ENCODE data around the gene FILIP1L.

The FILIP1L gene

GRCh38 chr3:100069472-100069871 is 44.8 kb downstream of the FILIP1L start:
- H3K4me3 ChIP-seq (ENCODE audit: low read depth, low read length) = no peak overlapping the region
- TF ChIP-seq CTCF (IDR thresholded peaks at IDR 0.05; ENCODE audit: borderline replicate concordance, insufficient read depth, low read depth, low read length) = no peak

- peak; percentile 74; the same call in 1 of the 2 replicates for TF ChIP-seq CTCF (IDR thresholded peaks at IDR 0.05; ENCODE audit: borderline replicate concordance, insufficient read depth, low read depth, low read length)
- no peak overlapping the region for H3K4me3 ChIP-seq (ENCODE audit: low read depth, low read length)
These were observed 45.5 kb downstream of the FILIP1L start for GRCh38 chr3:100068826-100069225.

- TF ChIP-seq CTCF (IDR thresholded peaks at IDR 0.05; ENCODE audit: borderline replicate concordance, insufficient read depth, low read depth, low read length) = no peak
These were observed 46.7 kb downstream of the FILIP1L start for GRCh38 chr3:100067589-100067988.

GRCh38 chr3:100063929-100064461 is 50.3 kb downstream of the FILIP1L start:
- H3K4me3 ChIP-seq (ENCODE audit: low read depth, low read length) = no peak overlapping the region
- no peak for TF ChIP-seq CTCF (IDR thresholded peaks at IDR 0.05; ENCODE audit: borderline replicate concordance, insufficient read depth, low read depth, low read length)

More at GRCh38 chr3:100067589-100067988, 46.7 kb downstream of the FILIP1L start:
- no peak overlapping the region for H3K4me3 ChIP-seq (ENCODE audit: low read depth, low read length)

GRCh38 chr3:100062665-100063064 is 51.6 kb downstream of the FILIP1L start:
- no peak for TF ChIP-seq CTCF (IDR thresholded peaks at IDR 0.05; ENCODE audit: borderline replicate concordance, insufficient read depth, low read depth, low read length)

GRCh38 chr3:100060685-100061484 is 53.4 kb downstream of the FILIP1L start:
- TF ChIP-seq CTCF (IDR thresholded peaks at IDR 0.05; ENCODE audit: borderline replicate concordance, insufficient read depth, low read depth, low read length) = no peak
- no peak overlapping the region for H3K4me3 ChIP-seq (ENCODE audit: low read depth, low read length)

More at GRCh38 chr3:100062665-100063064, 51.6 kb downstream of the FILIP1L start:
- H3K4me3 ChIP-seq (ENCODE audit: low read depth, low read length) = no peak overlapping the region

GRCh38 chr3:100059472-100059871 is 54.8 kb downstream of the FILIP1L start:
- TF ChIP-seq CTCF (IDR thresholded peaks at IDR 0.05; ENCODE audit: borderline replicate concordance, insufficient read depth, low read depth, low read length) = no peak

More at GRCh38 chr3:100059472-100059871, 54.8 kb downstream of the FILIP1L start:
- no peak overlapping the region for H3K4me3 ChIP-seq (ENCODE audit: low read depth, low read length)

Measured in GM12875 (cell line).